HG03457 (cell line): Measurements from ENCODE around the gene CMTM4.
"Not testable (repeated sequence)": the region's sequence is repeated elsewhere in the genome, so short reads cannot be mapped to it uniquely, and the experiment has no call there.

Experiments used
- ATAC-seq: cut with Tn5 transposase; IDR thresholded peaks from one replicate; pipeline ENCODE4 v1.9.1; 2021; ENCODE audit warnings: moderate number of reproducible peaks; ENCODE audit not compliant: unreplicated experiment

CMTM4 gene

DNA sequence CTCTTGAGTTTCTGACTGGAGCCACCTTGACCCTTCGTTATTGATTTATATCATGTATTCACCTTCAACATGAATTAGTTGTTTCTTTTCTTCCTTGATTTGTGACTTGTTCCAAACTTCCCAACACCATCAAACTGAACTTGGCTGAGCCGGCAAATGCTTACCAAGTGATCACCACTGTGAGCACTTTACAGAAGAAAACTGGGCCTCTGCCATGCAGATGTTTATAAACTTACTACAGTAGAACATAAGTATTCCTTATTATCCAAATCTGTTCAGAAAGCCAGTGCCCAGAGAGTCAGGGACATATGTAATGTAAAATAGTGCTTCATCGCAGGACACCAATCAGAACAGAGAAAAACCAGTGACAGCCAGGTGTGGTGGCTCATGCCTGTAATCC, 19.9 kb downstream of the CMTM4 start:
- no peak for ATAC-seq

- ATAC-seq = no peak
Measured at GRCh38 chr16:66673691-66674090, 22.9 kb downstream of the CMTM4 start.

GRCh38 chr16:66670691-66671388, 25.7 kb downstream of the CMTM4 start:
- ATAC-seq = no peak

DNA sequence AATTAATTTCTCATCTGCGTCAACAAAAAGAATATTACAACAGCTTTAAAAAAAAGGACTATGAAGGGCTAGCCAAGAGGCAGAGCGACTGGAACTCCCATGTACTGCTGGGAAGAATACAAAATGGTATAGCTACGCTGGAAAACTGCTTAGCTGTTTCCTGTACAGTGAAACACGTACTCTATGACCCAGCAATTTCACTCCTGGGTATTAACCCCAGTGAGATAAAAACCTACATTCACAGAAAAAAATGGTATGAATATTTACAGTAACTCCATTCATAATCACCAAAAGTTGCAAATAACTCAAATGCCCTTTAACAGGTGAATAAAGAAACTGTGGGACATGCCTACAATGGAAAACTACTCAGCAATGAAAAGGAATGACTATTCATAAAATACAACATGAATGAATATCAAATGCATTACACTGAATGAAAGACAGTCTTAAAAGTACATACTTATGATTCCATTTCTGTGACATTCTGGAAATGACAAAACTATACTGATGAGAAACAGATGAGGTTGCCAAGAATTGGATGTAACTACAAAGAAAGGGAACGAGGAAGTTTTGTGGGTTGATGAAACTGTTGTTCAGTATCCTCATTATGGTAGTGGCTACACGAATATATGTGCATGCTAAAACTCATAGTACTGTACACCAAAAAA, 27.6 kb downstream of the CMTM4 start:
- ATAC-seq = no peak

- no peak for ATAC-seq
Measured at GRCh38 chr16:66667944-66668343, 28.6 kb downstream of the CMTM4 start.

- no peak for ATAC-seq
Measured at GRCh38 chr16:66662445-66663194, 33.9 kb downstream of the CMTM4 start.

- not testable (repeated sequence) for ATAC-seq
Measured at GRCh38 chr16:66661671-66662346, 34.7 kb downstream of the CMTM4 start.

DNA sequence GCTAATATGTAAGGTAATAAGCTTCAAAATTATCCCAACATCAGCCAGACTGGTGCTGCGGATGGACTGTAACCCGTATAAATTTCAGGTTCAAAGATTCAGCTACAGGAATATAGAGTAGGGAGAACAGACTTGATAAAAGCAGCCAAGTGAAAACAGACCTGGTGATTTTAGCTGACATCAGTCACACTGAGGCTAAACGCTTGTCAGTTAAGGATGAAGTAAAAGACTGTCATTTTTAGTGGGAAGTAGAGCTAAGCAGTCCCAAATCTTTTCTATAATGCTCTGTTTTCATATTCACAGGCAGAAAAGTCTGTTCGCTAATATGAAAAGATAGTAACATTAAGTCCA, 35.4 kb downstream of the CMTM4 start:
- ATAC-seq = no peak

DNA sequence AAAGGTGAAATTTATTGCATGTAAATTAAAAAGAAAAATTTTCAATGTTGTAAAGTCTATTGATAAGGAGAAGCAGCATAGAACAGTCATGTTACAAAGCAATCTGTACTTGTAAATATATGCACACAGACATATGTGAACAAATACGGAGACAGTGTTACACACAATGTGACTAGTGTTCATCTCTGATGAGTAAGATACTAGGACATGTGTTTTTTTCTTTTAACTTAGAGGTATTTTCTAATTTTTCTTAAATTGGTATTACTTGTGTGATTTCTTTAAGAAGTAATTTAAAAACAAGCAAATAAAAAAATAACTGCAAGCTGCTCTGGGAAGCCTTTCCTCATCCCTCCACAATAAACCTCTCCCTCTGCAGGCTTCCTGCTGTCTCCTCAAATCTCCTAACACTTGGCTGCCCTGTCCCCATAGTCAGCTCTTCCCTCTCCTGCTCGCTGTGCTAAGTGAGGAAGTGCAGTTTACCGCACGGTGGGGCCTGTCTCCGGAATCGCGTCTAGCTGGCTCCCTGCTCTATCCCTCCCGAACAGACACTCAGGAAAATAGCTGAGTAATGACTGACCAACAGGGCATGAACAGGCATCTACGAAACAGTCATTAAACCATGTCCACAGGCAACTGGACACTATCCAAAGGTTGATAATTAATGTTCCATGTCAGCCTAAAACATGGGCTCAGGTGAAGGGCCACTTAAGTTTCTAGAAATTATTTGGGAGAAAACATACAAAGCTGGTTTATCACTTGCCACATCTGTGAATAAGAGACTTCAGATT, 35.9 kb downstream of the CMTM4 start:
- no peak for ATAC-seq

- no peak for ATAC-seq
Measured at GRCh38 chr16:66658860-66659190, 37.7 kb downstream of the CMTM4 start.

- ATAC-seq = no peak
Measured at GRCh38 chr16:66658143-66658859, 38.2 kb downstream of the CMTM4 start.

DNA sequence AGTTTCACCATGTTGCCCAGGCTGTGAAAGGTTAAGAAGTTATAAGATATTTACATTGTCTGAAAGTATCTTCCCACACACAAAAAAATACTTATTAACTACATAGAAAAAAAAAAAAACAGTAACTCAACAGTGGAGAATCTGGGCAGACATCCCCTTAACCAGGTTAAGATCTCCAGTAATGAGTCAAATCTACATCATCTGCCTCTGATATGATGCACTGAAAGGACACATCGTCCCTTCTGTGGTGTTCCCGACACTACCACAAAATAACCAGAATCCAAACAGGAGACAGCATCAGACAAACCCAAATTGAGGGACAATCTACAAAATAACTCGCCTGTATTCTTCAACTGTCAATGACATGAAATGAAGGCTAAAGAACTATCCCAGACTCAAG, 40.0 kb downstream of the CMTM4 start:
- no peak for ATAC-seq

DNA sequence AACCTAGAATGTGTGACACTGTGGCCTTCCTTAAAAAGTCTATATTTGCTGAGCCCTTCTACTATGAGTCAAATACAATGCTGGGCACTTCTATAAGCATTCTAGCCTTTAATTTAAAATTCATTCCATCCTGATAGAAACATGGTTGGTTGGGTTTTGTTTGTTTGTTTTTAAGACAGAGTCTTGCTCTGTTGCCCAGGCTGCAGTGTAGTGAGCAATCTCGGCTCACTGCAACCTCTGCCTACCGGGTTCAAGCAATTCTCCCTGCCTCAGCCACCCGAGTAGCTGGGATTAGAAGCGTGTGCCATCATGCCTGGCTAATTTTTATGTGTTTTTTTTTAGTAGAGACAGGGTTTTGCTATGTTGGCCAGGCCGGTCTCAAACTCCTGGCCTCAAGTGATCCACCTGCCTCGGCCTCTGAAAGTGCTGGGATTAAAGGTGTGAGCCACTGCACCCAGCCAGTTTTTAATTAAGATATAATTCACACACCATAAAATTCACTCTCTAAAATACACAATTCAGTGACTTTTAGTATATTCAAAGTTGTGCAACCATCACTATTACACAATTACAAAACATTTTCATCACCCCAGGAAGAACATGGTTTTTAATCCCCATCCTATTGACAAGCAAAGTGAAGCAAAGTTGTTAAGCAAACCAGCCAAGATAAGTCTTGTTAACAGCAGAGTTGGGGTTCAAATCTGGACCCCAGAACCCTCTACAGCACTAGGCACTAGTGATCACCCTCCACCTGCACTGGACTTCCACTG, 42.8 kb downstream of the CMTM4 start:
- ATAC-seq = no peak

GRCh38 chr16:66652661-66653360, 43.7 kb downstream of the CMTM4 start:
- no peak for ATAC-seq

- no peak for ATAC-seq
Measured at GRCh38 chr16:66651965-66652364, 44.6 kb downstream of the CMTM4 start.

GRCh38 chr16:66651474-66651765, 45.1 kb downstream of the CMTM4 start:
- ATAC-seq = no peak

- ATAC-seq = no peak
Measured at GRCh38 chr16:66650707-66651473, 45.7 kb downstream of the CMTM4 start.

DNA sequence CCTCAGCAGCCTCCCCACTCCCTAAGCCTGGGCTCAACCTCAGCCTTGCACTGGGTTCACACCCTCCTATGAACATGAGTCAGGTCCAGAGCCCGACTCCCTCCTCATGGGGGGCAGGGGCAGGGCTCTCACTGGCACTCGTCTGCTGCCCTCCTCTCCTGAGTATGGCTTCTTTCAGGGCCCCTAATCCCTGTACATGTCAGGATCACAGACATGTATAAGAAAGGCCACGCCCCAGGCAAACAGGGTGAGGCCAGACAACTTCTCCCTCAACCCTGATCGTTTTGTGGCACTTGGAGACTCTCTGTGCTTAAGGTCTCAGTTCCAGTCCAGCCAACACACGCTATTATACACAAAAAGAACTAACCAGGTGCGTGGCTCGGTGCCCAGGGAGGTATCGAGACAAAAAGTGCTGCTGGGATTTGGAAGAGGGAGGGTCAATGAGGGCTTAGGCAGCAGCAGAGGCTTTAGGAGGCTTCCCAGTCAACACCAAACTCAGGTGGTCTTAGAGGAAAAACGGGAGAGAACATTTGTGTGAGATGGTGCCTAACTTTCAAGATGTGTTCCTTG, 46.8 kb downstream of the CMTM4 start:
- ATAC-seq = no peak
